Measurements from ENCODE around the gene APH1B. TPM values are rescaled to one million over a fixed set of nuclear protein-coding genes. Genes with fewer than 3 reads are reported as not detected.
"Not testable (repeated sequence)": the region's sequence is repeated elsewhere in the genome, so short reads cannot be mapped to it uniquely, and the experiment has no call there.

Gene APH1B
- total RNA-seq, 4 donors from 2014 or later, result 20.0 to 35.9 (median 27.2) TPM

GRCh38 chr15:63340878-63341277 is 63.5 kb downstream of the APH1B start:
- no peak for TF ChIP-seq POLR2A (IDR thresholded peaks at IDR 0.05)
- no peak for TF ChIP-seq CTCF (IDR thresholded peaks at IDR 0.05)
- intact Hi-C loops (cut with DNase I; ENCODE audit: low total_unique reads), result no loop called here
- DNase-seq, result no peak
- no peak overlapping the region for H3K27ac ChIP-seq
- no peak overlapping the region for H3K4me3 ChIP-seq
- H3K36me3 ChIP-seq, result no peaks in the 10 kb centered on the region
- no peaks in the 10 kb centered on the region for H3K9me3 ChIP-seq
- no peaks in the 10 kb centered on the region for H3K27me3 ChIP-seq
- H3K4me1 ChIP-seq, result no peaks in the 10 kb centered on the region

GRCh38 chr15:63341898-63342297 is 64.5 kb downstream of the APH1B start:
- no peak overlapping the region for H3K4me3 ChIP-seq
- H3K4me1 ChIP-seq, result no peaks in the 10 kb centered on the region
- no peak overlapping the region for H3K27ac ChIP-seq
- no peaks in the 10 kb centered on the region for H3K36me3 ChIP-seq
- H3K27me3 ChIP-seq, result no peaks in the 10 kb centered on the region
- DNase-seq, result no peak
- no peaks in the 10 kb centered on the region for H3K9me3 ChIP-seq
- TF ChIP-seq POLR2A (IDR thresholded peaks at IDR 0.05) (no peak), CTCF (IDR thresholded peaks at IDR 0.05) (no peak)
- intact Hi-C loops (cut with DNase I; ENCODE audit: low total_unique reads), result no loop called here

GRCh38 chr15:63342996-63343562 is 65.7 kb downstream of the APH1B start:
- not testable (repeated sequence) for DNase-seq

GRCh38 chr15:63344731-63345390 is 67.5 kb downstream of the APH1B start:
- no peaks in the 10 kb centered on the region for H3K36me3 ChIP-seq
- no peaks in the 10 kb centered on the region for H3K27me3 ChIP-seq
- TF ChIP-seq CTCF (IDR thresholded peaks at IDR 0.05), result no peak
- TF ChIP-seq POLR2A (IDR thresholded peaks at IDR 0.05), result no peak
- H3K4me3 ChIP-seq, result no peak overlapping the region
- H3K4me1 ChIP-seq, result no peaks in the 10 kb centered on the region
- intact Hi-C loops (cut with DNase I; ENCODE audit: low total_unique reads), result no loop called here
- no peak for DNase-seq
- no peak overlapping the region for H3K27ac ChIP-seq
- H3K9me3 ChIP-seq, result no peaks in the 10 kb centered on the region

More at GRCh38 chr15:63342996-63343562, 65.7 kb downstream of the APH1B start:
- H3K4me1 ChIP-seq; H3K27me3 ChIP-seq; intact Hi-C loops (cut with DNase I; ENCODE audit: low total_unique reads); H3K4me3 ChIP-seq; H3K36me3 ChIP-seq; H3K9me3 ChIP-seq; H3K27ac ChIP-seq: not testable (repeated sequence)

- no peaks in the 10 kb centered on the region for H3K36me3 ChIP-seq
- TF ChIP-seq POLR2A (IDR thresholded peaks at IDR 0.05) (no peak), CTCF (IDR thresholded peaks at IDR 0.05) (no peak)
- DNase-seq, result no peak
- no peaks in the 10 kb centered on the region for H3K27me3 ChIP-seq
- H3K27ac ChIP-seq, result no peak overlapping the region
- H3K4me3 ChIP-seq, result no peak overlapping the region
- intact Hi-C loops (cut with DNase I; ENCODE audit: low total_unique reads), result no loop called here
- no peaks in the 10 kb centered on the region for H3K9me3 ChIP-seq
- peaks cover 0 to 4% of the 10 kb centered on the region in 2 donors for H3K4me1 ChIP-seq
Measured at GRCh38 chr15:63345391-63345752, 68.0 kb downstream of the APH1B start.

Measured in uterus (tissue), 4 donors.